Cardiac septum (tissue), 1 donor: ENCODE measurements around the gene PPM1B. TPM values are rescaled to one million over a fixed set of nuclear protein-coding genes. Genes with fewer than 3 reads are reported as not detected.
"Not testable (repeated sequence)": the region's sequence is repeated elsewhere in the genome, so short reads cannot be mapped to it uniquely, and the experiment has no call there.

ENCODE experiments used
- DNase-seq: peaks from one replicate; pipeline ENCODE4 v3.0.0-alpha.2; 2020; ENCODE audit warnings: low spot score
- intact Hi-C: fragments of 100-400 bp; cut with DNase I; formaldehyde crosslinking; loops from one replicate; pipeline ENCODE4 v1.14.0; 2022
- total RNA-seq: library from RNA; stranded (reverse); fragmentation: NEBNext Ultra II Directional; extraction: Animal tissue kit (Norgen Biotek cat#: 25700); gene quantifications from one replicate; pipeline ENCODE4 v1.2.1, GENCODE V29; 2021
- donor health status: DM: no; HTN: no; CAD: no.

Gene PPM1B
- total RNA-seq, 1 donor from 2014 or later: 68.4 TPM

GRCh38 chr2:44190526-44190925, 21.9 kb downstream of the PPM1B start:
- intact Hi-C loops: no loop called here

GRCh38 chr2:44191739-44192138, 23.1 kb downstream of the PPM1B start:
- intact Hi-C loops: no loop called here
- no peak for DNase-seq

More at GRCh38 chr2:44190526-44190925, 21.9 kb downstream of the PPM1B start:
- no peak for DNase-seq

- intact Hi-C loops: no loop called here
- DNase-seq: no peak
These were observed 24.0 kb downstream of the PPM1B start for GRCh38 chr2:44192646-44193045.

GRCh38 chr2:44195714-44196113, 27.0 kb downstream of the PPM1B start:
- no peak for DNase-seq
- intact Hi-C loops: no loop called here

- no peak for DNase-seq
- intact Hi-C loops: no loop called here
These were observed 29.1 kb downstream of the PPM1B start for GRCh38 chr2:44197816-44198215.

GRCh38 chr2:44200011-44200410, 31.3 kb downstream of the PPM1B start:
- intact Hi-C loops: no loop called here
- no peak for DNase-seq

GRCh38 chr2:44200759-44201158, 32.1 kb downstream of the PPM1B start:
- no peak for DNase-seq
- intact Hi-C loops: no loop called here

GRCh38 chr2:44201648-44202165, 33.0 kb downstream of the PPM1B start:
- intact Hi-C loops: no loop called here
- no peak for DNase-seq

- intact Hi-C loops: no loop called here
- no peak for DNase-seq
These were observed 34.9 kb downstream of the PPM1B start for GRCh38 chr2:44203542-44203941.

GRCh38 chr2:44205169-44205568, 36.5 kb downstream of the PPM1B start:
- DNase-seq: no peak
- intact Hi-C loops: no loop called here

- intact Hi-C loops: no loop called here
- DNase-seq: no peak
These were observed 38.4 kb downstream of the PPM1B start for GRCh38 chr2:44207102-44207501.

GRCh38 chr2:44207648-44208047, 39.0 kb downstream of the PPM1B start:
- intact Hi-C loops: not testable (repeated sequence)

GRCh38 chr2:44210362-44210761, 41.7 kb downstream of the PPM1B start:
- no peak for DNase-seq
- intact Hi-C loops: no loop called here

More at GRCh38 chr2:44207648-44208047, 39.0 kb downstream of the PPM1B start:
- not testable (repeated sequence) for DNase-seq

GRCh38 chr2:44211183-44211582, 42.5 kb downstream of the PPM1B start:
- intact Hi-C loops: no loop called here
- DNase-seq: no peak

GRCh38 chr2:44212302-44212701, 43.6 kb downstream of the PPM1B start:
- no peak for DNase-seq
- intact Hi-C loops: no loop called here

- DNase-seq: no peak
- intact Hi-C loops: no loop called here
These were observed 47.2 kb downstream of the PPM1B start for GRCh38 chr2:44215827-44216226.

- intact Hi-C loops: no loop called here
- no peak for DNase-seq
These were observed 50.1 kb downstream of the PPM1B start for GRCh38 chr2:44218771-44219170.

GRCh38 chr2:44226753-44227152, 58.1 kb downstream of the PPM1B start:
- no peak for DNase-seq
- intact Hi-C loops: no loop called here

- no peak for DNase-seq
- intact Hi-C loops: no loop called here
These were observed 61.7 kb downstream of the PPM1B start for GRCh38 chr2:44230378-44230777.

- no peak for DNase-seq
- intact Hi-C loops: no loop called here
These were observed 64.9 kb downstream of the PPM1B start for GRCh38 chr2:44233450-44234128.

GRCh38 chr2:44237221-44237620, 68.5 kb downstream of the PPM1B start:
- intact Hi-C loops: no loop called here
- DNase-seq: no peak

- intact Hi-C loops: no loop called here
- no peak for DNase-seq
These were observed 74.2 kb downstream of the PPM1B start for GRCh38 chr2:44242904-44243303.
